Ishikawa (cell line): ENCODE results near the gene PHLDA2.

Experiments used
- CEBPB ChIP-seq: IDR thresholded peaks from 2 replicates; pipeline ENCODE4 v1.6.1; 2012
- CREB1 ChIP-seq: IDR thresholded peaks from 2 replicates; pipeline ENCODE4 v1.6.1; 2012; ENCODE audit warnings: low read depth
- EGR1 ChIP-seq: IDR thresholded peaks from 2 replicates; pipeline ENCODE4 v1.6.1; 2012
- EP300 ChIP-seq: IDR thresholded peaks from 2 replicates; pipeline ENCODE4 v1.6.1; 2012; ENCODE audit warnings: borderline replicate concordance
- FOXM1 ChIP-seq: IDR thresholded peaks from 2 replicates; pipeline ENCODE4 v1.6.1; 2012; ENCODE audit warnings: low read depth, borderline replicate concordance
- MAX ChIP-seq: IDR thresholded peaks from 2 replicates; pipeline ENCODE4 v1.6.1; 2012
- NFIC ChIP-seq: IDR thresholded peaks from 2 replicates; pipeline ENCODE4 v1.6.1; 2012
- RAD21 ChIP-seq: IDR thresholded peaks from 2 replicates; pipeline ENCODE4 v1.6.1; 2012; ENCODE audit warnings: low read depth
- REST ChIP-seq: IDR thresholded peaks from 2 replicates; pipeline ENCODE4 v1.6.1; 2012; ENCODE audit warnings: low read depth, mild to moderate bottlenecking
- TAF1 ChIP-seq: IDR thresholded peaks from 2 replicates; pipeline ENCODE4 v1.6.1; 2012; ENCODE audit warnings: low read depth, mild to moderate bottlenecking
- TCF12 ChIP-seq: IDR thresholded peaks from 2 replicates; pipeline ENCODE4 v1.6.1; 2012; ENCODE audit warnings: low read depth
- TEAD4 ChIP-seq: IDR thresholded peaks from 2 replicates; pipeline ENCODE4 v1.6.1; 2012
- USF1 ChIP-seq: IDR thresholded peaks from 2 replicates; pipeline ENCODE4 v1.6.1; 2012
- YY1 ChIP-seq: IDR thresholded peaks from 2 replicates; pipeline ENCODE4 v1.6.1; 2012; ENCODE audit warnings: low read depth
- ZBTB7A ChIP-seq: IDR thresholded peaks from 2 replicates; pipeline ENCODE4 v1.6.1; 2012; ENCODE audit warnings: low read depth

The PHLDA2 gene

GRCh38 chr11:2880646-2881045 lies 48.6 kb downstream of the PHLDA2 start:
- TF ChIP-seq NFIC (no peak), EGR1 (no peak), FOXM1 (no peak), MAX (no peak)

- no peak for TF ChIP-seq REST
- no peak for TF ChIP-seq RAD21
- no peak for TF ChIP-seq MAX
- no peak for TF ChIP-seq TEAD4
- no peak for TF ChIP-seq CEBPB
- no peak for TF ChIP-seq ZBTB7A
- no peak for TF ChIP-seq EGR1
- no peak for TF ChIP-seq NFIC
- no peak for TF ChIP-seq EP300
- TF ChIP-seq USF1 = no peak
- TF ChIP-seq TAF1 = no peak
- no peak for TF ChIP-seq TCF12
- TF ChIP-seq FOXM1 = no peak
- no peak for TF ChIP-seq YY1
- TF ChIP-seq CREB1 = no peak
Observed at GRCh38 chr11:2878782-2879181, 50.4 kb downstream of the PHLDA2 start.
